Uterus (tissue), 2 donors: Measurements from ENCODE around the gene LMBR1.

Experiments
- POLR2A ChIP-seq, 2 donors: fragments of 450-650 bp; IDR thresholded peaks; one replicate each; pipeline ENCODE4 v1.6.1; 2016; ENCODE audit warnings: antibody characterized with exemption in 2 of 2, mild to moderate bottlenecking in 1 of 2, moderate library complexity in 1 of 2
- TF ChIP-seq, protein P1 (sequence below), 4 experiments: fragments of 200-600 bp in 2 of 4; fragments of 450-650 bp in 2 of 4; sonication (generic) in 2 of 4; IDR thresholded peaks; one replicate each; pipeline ENCODE4 v1.5.1; 2016 to 2019; ENCODE audit warnings: antibody characterized with exemption in 4 of 4, mild to moderate bottlenecking in 2 of 4, moderate library complexity in 1 of 4

DNA sequence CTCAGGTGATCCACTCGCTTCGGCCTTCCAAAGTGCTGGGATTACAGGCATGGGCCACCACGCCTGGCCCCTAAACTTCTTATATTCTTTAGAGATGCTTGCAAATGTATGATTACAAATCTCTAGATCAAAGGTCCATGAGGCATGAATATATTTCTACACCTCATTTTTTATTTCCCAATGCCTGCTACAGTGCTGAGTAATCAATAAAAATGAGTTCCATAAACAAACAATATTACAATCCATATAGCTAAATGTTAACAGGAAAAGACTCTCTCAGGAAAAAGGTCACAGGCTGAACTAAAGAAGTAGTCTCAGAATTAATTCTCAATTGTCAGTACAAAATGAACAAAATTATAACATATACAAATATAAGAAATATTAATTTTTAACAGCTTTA is 90.8 kb downstream of the LMBR1 start:
- no peak for TF ChIP-seq POLR2A (IDR thresholded peaks at IDR 0.05)
- TF ChIP-seq, protein P1, sequence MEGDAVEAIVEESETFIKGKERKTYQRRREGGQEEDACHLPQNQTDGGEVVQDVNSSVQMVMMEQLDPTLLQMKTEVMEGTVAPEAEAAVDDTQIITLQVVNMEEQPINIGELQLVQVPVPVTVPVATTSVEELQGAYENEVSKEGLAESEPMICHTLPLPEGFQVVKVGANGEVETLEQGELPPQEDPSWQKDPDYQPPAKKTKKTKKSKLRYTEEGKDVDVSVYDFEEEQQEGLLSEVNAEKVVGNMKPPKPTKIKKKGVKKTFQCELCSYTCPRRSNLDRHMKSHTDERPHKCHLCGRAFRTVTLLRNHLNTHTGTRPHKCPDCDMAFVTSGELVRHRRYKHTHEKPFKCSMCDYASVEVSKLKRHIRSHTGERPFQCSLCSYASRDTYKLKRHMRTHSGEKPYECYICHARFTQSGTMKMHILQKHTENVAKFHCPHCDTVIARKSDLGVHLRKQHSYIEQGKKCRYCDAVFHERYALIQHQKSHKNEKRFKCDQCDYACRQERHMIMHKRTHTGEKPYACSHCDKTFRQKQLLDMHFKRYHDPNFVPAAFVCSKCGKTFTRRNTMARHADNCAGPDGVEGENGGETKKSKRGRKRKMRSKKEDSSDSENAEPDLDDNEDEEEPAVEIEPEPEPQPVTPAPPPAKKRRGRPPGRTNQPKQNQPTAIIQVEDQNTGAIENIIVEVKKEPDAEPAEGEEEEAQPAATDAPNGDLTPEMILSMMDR (IDR thresholded peaks at IDR 0.05), result no peak
